Cardiac fibroblast (primary cell): ENCODE results near the gene NUPR1.

Source experiments
- DNase-seq, 2 donors: peaks; one replicate each; pipeline versions ENCODE4 v3.0.0 to v3.0.0-alpha.2; 2010; ENCODE audit warnings: low read depth in 2 of 2
- H3K4me3 ChIP-seq, 2 donors: replicated peaks in 1 of 2; 1 replicate in 1 of 2; 2 replicates in 1 of 2; pipeline ENCODE4 v1.5.1; 2011; ENCODE audit warnings: low read depth in 2 of 2, low read length in 2 of 2, mild to moderate bottlenecking in 2 of 2, moderate library complexity in 1 of 2
- TF ChIP-seq, protein P1 (sequence below): IDR thresholded peaks from one replicate; pipeline ENCODE4 v1.5.1; 2011; ENCODE audit warnings: low read depth, mild to moderate bottlenecking, low read length, inconsistent platforms

The NUPR1 gene

DNA sequence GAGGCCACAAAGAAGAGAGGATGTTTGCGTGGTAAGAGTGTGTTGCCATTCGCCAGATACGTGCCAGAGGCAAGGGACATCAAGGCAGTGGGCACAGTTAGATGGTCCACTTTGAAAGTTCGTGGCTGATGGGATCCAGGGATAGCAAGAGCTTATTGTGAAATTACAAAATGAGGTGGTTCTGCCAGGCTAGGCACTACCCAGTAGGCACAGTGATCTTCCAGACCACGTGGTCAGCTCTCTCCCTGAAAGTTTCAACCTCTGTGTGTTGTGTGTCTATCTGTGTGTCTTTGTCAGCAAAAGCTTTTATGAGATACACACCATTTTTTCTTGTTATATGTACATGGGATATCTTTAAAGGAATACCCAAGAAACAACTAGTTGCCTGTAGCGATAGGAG, 24.4 kb upstream of the NUPR1 start:
- TF ChIP-seq, protein P1, sequence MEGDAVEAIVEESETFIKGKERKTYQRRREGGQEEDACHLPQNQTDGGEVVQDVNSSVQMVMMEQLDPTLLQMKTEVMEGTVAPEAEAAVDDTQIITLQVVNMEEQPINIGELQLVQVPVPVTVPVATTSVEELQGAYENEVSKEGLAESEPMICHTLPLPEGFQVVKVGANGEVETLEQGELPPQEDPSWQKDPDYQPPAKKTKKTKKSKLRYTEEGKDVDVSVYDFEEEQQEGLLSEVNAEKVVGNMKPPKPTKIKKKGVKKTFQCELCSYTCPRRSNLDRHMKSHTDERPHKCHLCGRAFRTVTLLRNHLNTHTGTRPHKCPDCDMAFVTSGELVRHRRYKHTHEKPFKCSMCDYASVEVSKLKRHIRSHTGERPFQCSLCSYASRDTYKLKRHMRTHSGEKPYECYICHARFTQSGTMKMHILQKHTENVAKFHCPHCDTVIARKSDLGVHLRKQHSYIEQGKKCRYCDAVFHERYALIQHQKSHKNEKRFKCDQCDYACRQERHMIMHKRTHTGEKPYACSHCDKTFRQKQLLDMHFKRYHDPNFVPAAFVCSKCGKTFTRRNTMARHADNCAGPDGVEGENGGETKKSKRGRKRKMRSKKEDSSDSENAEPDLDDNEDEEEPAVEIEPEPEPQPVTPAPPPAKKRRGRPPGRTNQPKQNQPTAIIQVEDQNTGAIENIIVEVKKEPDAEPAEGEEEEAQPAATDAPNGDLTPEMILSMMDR, result no peak
- DNase-seq, result no peak
- no peak overlapping the region for H3K4me3 ChIP-seq

DNA sequence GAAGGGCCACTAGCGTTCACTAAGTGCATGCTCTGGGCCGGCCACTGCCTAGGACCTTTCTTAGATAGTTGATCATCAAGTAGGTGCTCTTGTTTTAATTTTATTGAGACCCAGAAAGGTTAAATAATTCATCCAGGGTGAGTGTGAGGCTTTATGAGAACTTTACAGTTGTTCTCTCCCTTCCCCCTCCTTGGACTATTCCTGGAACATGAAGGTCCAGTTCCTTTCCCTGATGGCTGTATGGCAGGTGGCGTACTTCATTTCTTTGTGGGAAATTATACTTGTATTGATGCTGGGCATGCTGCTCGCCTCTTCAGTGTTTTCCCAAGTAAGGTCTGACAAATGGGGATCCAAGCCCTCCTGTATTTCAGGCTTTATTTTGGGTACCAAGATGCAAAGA, 23.4 kb upstream of the NUPR1 start:
- DNase-seq, result no peak
- TF ChIP-seq, protein P1, result no peak
- H3K4me3 ChIP-seq, result no peak overlapping the region

DNA sequence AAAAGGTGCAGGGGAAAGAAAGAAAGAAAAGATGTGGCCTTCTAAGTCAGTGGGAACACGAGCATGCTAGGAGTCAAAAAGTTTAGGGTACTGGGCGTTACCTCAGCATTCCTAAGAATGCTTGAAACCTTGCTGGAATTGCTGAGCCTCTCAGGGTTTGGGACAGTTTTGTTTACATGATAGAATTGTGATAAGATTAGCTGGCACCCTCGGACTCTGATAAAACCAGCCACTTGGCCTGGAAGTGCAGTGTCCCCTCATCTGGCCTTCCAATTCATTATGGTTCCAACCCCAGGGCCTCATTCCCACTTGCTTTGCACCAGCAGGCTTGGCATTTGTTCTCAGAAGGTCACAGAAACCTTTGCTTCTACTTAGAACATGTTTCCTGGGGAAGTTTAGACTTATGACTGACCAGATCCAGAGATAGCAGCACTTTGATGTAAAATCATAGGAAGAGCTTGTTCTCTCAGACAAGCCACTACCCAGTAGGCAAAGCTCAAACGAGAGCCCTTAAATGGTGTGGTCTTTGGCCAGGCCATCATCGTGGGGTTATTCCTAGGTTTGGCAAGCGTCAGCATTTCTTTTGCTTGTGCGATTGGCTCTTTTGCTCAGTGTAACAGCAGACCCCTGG, 22.9 kb upstream of the NUPR1 start:
- TF ChIP-seq, protein P1, result no peak
- H3K4me3 ChIP-seq, result no peak overlapping the region
- no peak for DNase-seq

DNA sequence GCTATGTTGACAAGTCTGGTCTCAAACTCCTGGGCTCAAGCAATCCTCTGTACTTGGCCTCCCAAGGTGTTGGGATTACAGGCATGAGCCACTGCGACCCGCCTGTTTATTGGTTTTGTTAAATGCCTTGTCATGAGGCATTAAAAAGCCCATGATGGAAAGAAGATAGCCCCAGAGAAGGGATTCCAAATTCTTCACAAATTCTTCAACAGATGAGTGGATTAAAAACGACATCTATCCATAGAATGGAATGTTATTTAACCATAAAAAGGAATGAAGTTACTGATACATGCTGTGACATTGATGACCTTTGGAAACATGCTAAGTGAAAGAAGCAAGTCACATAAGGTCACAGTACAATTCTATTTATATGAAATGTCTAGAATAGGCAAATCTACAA, 19.7 kb upstream of the NUPR1 start:
- TF ChIP-seq, protein P1, result no peak
- H3K4me3 ChIP-seq, result no peak overlapping the region
- no peak for DNase-seq

DNA sequence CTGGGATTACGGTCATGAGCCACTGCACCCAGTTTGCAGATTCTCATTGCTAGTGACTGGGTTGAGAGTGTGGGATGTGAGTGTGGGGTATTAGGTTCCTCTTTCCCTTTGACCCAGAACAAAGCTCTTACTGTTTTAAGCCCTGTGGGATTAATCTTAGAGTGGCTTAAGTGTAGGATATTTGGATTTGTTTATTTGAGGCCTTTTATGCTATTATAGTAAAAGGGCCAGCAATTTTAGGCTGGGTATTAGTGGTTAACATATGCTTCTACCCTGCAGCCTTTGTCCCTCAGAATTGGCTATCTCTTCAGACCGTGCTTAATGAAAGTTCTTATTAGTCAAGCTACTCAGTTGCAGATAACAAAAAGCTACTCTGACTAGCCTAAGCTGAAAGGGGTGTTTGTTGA, 18.1 kb upstream of the NUPR1 start:
- DNase-seq, result no peak
- no peak overlapping the region for H3K4me3 ChIP-seq
- TF ChIP-seq, protein P1, result no peak

DNA sequence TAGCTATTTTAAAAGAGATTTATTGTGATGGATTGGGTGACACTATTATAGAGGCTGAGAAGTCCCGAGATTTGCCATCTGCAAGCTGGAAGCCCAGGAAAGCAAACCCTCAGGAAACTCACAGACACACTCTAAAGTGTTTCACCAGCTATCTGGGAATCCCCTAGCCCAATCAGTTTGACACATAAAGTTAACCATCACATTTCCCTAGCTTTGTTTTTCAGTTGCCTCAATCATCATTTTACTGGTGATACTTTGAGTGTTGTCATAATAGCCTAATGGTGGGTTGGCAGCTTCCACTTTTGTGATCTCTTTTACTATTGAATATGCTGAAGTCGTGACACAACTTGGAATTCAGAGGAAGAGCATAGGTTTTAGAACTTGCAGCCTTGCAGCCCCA, 16.8 kb upstream of the NUPR1 start:
- no peak overlapping the region for H3K4me3 ChIP-seq
- DNase-seq, result no peak
- TF ChIP-seq, protein P1, result no peak
